Uterus (tissue), 2 donors: ENCODE results near the gene KREMEN1.

Source experiments
- CTCF ChIP-seq, 4 experiments: fragments of 200-600 bp in 2 of 4; fragments of 450-650 bp in 2 of 4; sonication (generic) in 2 of 4; IDR thresholded peaks; one replicate each; pipeline ENCODE4 v1.5.1; 2016 to 2019; ENCODE audit warnings: antibody characterized with exemption in 4 of 4, mild to moderate bottlenecking in 2 of 4, moderate library complexity in 1 of 4
- POLR2A ChIP-seq, 2 donors: fragments of 450-650 bp; IDR thresholded peaks; one replicate each; pipeline ENCODE4 v1.6.1; 2016; ENCODE audit warnings: antibody characterized with exemption in 2 of 2, mild to moderate bottlenecking in 1 of 2, moderate library complexity in 1 of 2

- no peak for TF ChIP-seq CTCF (IDR thresholded peaks at IDR 0.05)
- no peak for TF ChIP-seq POLR2A (IDR thresholded peaks at IDR 0.05)
Measured at GRCh38 chr22:29207243-29207550, 134.4 kb downstream of the KREMEN1 start.
